Measurements from ENCODE around the gene NTM. TPM values are rescaled to one million over a fixed set of nuclear protein-coding genes. Genes with fewer than 3 reads are reported as not detected.

Gene NTM
- polyA plus RNA-seq, 1 donor (not counting 4 experiments of a cell fraction or from before 2014, with no cell fraction given): 47.9 TPM

- H3K4me3 ChIP-seq (ENCODE audit: control insufficient read depth in 2 of 3, extremely low read depth in 1 of 3, insufficient read depth in 2 of 3, low read depth in 1 of 3, low read length in 3 of 3): no peak overlapping the region
- H3K79me2 ChIP-seq (ENCODE audit: control insufficient read depth, insufficient read depth, low read length): no peaks in the 10 kb centered on the region
- no peaks in the 10 kb centered on the region for H4K20me1 ChIP-seq (ENCODE audit: control insufficient read depth, extremely low read depth, insufficient read depth, low read length)
- TF ChIP-seq EZH2 (IDR thresholded peaks at IDR 0.05; ENCODE audit: low read length) (no peak), CTCF (optimal IDR thresholded peaks at IDR 0.05 in 1 of 3, IDR thresholded peaks at IDR 0.05 in 1 of 3, conservative IDR thresholded peaks at IDR 0.05 in 1 of 3; ENCODE audit: extremely low read depth in 1 of 3, insufficient read depth in 2 of 3, low read length in 3 of 3) (no peak)
- H3K9me1 ChIP-seq (ENCODE audit: control insufficient read depth, extremely low read depth, insufficient read depth, low read length): no peaks in the 10 kb centered on the region
- no peak overlapping the region for H3K4me2 ChIP-seq (ENCODE audit: control insufficient read depth, extremely low read depth, insufficient read depth, low read depth, low read length)
- no peak overlapping the region for H3K9ac ChIP-seq (ENCODE audit: control insufficient read depth, extremely low read depth, insufficient read depth, low read length)
- H3K36me3 ChIP-seq (ENCODE audit: control insufficient read depth in 2 of 2, extremely low read depth in 1 of 2, insufficient read depth in 2 of 2, low read length in 2 of 2): no peaks in the 10 kb centered on the region
- dilution Hi-C loops (cut with MboI; ENCODE audit: extremely low pct_ligation_motif_present, low sequenced_read_pairs): no loop called here
- H3K4me1 ChIP-seq (ENCODE audit: control insufficient read depth, extremely low read depth, insufficient read depth, low read length): no peaks in the 10 kb centered on the region
- no peak overlapping the region for H3K27ac ChIP-seq (ENCODE audit: control insufficient read depth, insufficient read depth, low read length)
- no peaks in the 10 kb centered on the region for H3K27me3 ChIP-seq (ENCODE audit: control insufficient read depth, extremely low read depth, insufficient read depth, low read length)
- H3K9me3 ChIP-seq (ENCODE audit: control insufficient read depth, low read depth, low read length): no peaks in the 10 kb centered on the region
- no peak for FAIRE-seq
- H2AFZ ChIP-seq (ENCODE audit: control insufficient read depth, low read length): no peak overlapping the region
- DNase-seq (ENCODE audit: low read depth, low spot score): no peak
Observed at GRCh38 chr11:131474947-131475346, 104.5 kb downstream of the NTM start.

- Histone ChIP-seq H3K79me2 (ENCODE audit: control insufficient read depth, insufficient read depth, low read length) (no peaks in the 10 kb centered on the region), H3K4me3 (ENCODE audit: control insufficient read depth in 2 of 3, extremely low read depth in 1 of 3, insufficient read depth in 2 of 3, low read depth in 1 of 3, low read length in 3 of 3) (no peak overlapping the region), H3K9me1 (ENCODE audit: control insufficient read depth, extremely low read depth, insufficient read depth, low read length) (no peaks in the 10 kb centered on the region), H3K9me3 (ENCODE audit: control insufficient read depth, low read depth, low read length) (no peaks in the 10 kb centered on the region), H3K4me2 (ENCODE audit: control insufficient read depth, extremely low read depth, insufficient read depth, low read depth, low read length) (no peak overlapping the region), H3K27ac (ENCODE audit: control insufficient read depth, insufficient read depth, low read length) (no peak overlapping the region), H3K9ac (ENCODE audit: control insufficient read depth, extremely low read depth, insufficient read depth, low read length) (no peak overlapping the region), H3K27me3 (ENCODE audit: control insufficient read depth, extremely low read depth, insufficient read depth, low read length) (no peaks in the 10 kb centered on the region), H3K4me1 (ENCODE audit: control insufficient read depth, extremely low read depth, insufficient read depth, low read length) (no peaks in the 10 kb centered on the region), H3K36me3 (ENCODE audit: control insufficient read depth in 2 of 2, extremely low read depth in 1 of 2, insufficient read depth in 2 of 2, low read length in 2 of 2) (no peaks in the 10 kb centered on the region), H4K20me1 (ENCODE audit: control insufficient read depth, extremely low read depth, insufficient read depth, low read length) (no peaks in the 10 kb centered on the region), H2AFZ (ENCODE audit: control insufficient read depth, low read length) (no peak overlapping the region)
- no peak for FAIRE-seq
- dilution Hi-C loops (cut with MboI; ENCODE audit: extremely low pct_ligation_motif_present, low sequenced_read_pairs): no loop called here
- DNase-seq (ENCODE audit: low read depth, low spot score): no peak
- TF ChIP-seq CTCF (optimal IDR thresholded peaks at IDR 0.05 in 1 of 3, IDR thresholded peaks at IDR 0.05 in 1 of 3, conservative IDR thresholded peaks at IDR 0.05 in 1 of 3; ENCODE audit: extremely low read depth in 1 of 3, insufficient read depth in 2 of 3, low read length in 3 of 3) (no peak), EZH2 (IDR thresholded peaks at IDR 0.05; ENCODE audit: low read length) (no peak)
Observed at GRCh38 chr11:131476266-131476665, 105.9 kb downstream of the NTM start.
